Vagina (tissue), 2 donors: ENCODE results near the gene TAF11L14.

Experiments
- POLR2AphosphoS5 ChIP-seq, 2 donors: sonication (generic); formaldehyde crosslinking; IDR thresholded peaks; one replicate each; pipeline ENCODE4 v1.9.0; 2017; ENCODE audit warnings: antibody characterized with exemption in 2 of 2, mild to moderate bottlenecking in 2 of 2, low read depth in 1 of 2; ENCODE audit not compliant: insufficient read depth in 1 of 2
- TF ChIP-seq, protein P1 (sequence below), 3 experiments: fragments of 450-650 bp in 2 of 3; fragments of 200-600 bp in 1 of 3; sonication (generic) in 1 of 3; IDR thresholded peaks; one replicate each; pipeline ENCODE4 v1.5.1; 2017 to 2019; ENCODE audit warnings: antibody characterized with exemption in 3 of 3, mild to moderate bottlenecking in 2 of 3, moderate library complexity in 2 of 3

DNA sequence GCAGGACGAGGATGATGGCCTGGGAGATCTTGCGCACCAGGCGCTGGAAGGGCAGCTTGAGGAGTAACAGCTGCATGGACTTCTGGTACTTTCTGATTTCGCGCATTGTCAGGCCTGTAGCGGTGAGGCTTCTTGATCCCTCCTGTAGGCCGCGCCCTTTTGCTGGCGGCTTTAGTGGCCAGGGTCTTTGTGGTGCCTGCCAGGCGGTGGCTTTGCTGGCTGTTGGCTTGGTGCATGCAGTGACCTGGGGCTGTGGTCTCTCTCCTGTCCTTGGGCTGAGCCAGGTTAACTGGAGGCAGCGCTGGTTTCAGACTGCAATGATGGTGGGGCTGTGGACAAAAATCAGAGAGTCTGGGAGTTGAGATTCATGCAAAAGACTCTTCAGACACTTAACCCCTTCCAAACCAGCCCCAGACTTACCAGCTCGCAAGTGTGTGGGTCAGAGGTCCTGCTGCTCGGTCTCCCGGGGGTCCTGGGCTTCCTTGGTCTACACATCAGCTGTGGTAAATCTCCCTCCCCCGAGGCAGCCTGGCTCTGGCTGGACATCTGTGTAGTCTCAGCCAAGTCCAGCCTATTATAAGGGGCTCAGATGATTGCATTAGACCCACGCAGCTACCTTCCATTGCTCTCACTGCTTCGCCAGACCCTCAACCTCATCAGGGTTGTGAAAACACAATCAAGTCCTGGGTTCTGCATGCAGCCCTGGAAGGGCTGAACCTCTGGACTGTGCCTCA lies 19.2 kb upstream of the TAF11L14 start:
- TF ChIP-seq POLR2AphosphoS5 (IDR thresholded peaks at IDR 0.05; ENCODE audit: insufficient read depth in 1 of 2, low read depth in 1 of 2) = no peak
- TF ChIP-seq, protein P1, sequence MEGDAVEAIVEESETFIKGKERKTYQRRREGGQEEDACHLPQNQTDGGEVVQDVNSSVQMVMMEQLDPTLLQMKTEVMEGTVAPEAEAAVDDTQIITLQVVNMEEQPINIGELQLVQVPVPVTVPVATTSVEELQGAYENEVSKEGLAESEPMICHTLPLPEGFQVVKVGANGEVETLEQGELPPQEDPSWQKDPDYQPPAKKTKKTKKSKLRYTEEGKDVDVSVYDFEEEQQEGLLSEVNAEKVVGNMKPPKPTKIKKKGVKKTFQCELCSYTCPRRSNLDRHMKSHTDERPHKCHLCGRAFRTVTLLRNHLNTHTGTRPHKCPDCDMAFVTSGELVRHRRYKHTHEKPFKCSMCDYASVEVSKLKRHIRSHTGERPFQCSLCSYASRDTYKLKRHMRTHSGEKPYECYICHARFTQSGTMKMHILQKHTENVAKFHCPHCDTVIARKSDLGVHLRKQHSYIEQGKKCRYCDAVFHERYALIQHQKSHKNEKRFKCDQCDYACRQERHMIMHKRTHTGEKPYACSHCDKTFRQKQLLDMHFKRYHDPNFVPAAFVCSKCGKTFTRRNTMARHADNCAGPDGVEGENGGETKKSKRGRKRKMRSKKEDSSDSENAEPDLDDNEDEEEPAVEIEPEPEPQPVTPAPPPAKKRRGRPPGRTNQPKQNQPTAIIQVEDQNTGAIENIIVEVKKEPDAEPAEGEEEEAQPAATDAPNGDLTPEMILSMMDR (IDR thresholded peaks at IDR 0.05) = no peak
